LNCAP (cell line): Measurements from ENCODE around the gene TLK1.

ENCODE experiments used
- CTCF ChIP-seq: fragments of 450-650 bp; IDR thresholded peaks from 2 replicates; pipeline ENCODE4 v1.5.1; 2017; ENCODE audit warnings: mild to moderate bottlenecking

Gene TLK1

GRCh38 chr2:171132086-171132485 lies 28.6 kb downstream of the TLK1 start:
- TF ChIP-seq CTCF, result no peak

GRCh38 chr2:171128461-171128860 lies 32.2 kb downstream of the TLK1 start:
- no peak for TF ChIP-seq CTCF

- no peak for TF ChIP-seq CTCF
Measured at GRCh38 chr2:171124541-171124940, 36.2 kb downstream of the TLK1 start.

GRCh38 chr2:171109571-171109970 lies 51.1 kb downstream of the TLK1 start:
- TF ChIP-seq CTCF, result no peak

GRCh38 chr2:171109020-171109419 lies 51.7 kb downstream of the TLK1 start:
- TF ChIP-seq CTCF, result no peak

GRCh38 chr2:171107803-171108202 lies 52.9 kb downstream of the TLK1 start:
- TF ChIP-seq CTCF, result no peak

- TF ChIP-seq CTCF, result no peak
Measured at GRCh38 chr2:171104379-171104778, 56.3 kb downstream of the TLK1 start.

- no peak for TF ChIP-seq CTCF
Measured at GRCh38 chr2:171102802-171103201, 57.9 kb downstream of the TLK1 start.
